ENCODE results near the gene DMRT1.
A peak's percentile ranks its signal among the peaks of the same experiment; 100 is the strongest.

DMRT1 gene

DNA sequence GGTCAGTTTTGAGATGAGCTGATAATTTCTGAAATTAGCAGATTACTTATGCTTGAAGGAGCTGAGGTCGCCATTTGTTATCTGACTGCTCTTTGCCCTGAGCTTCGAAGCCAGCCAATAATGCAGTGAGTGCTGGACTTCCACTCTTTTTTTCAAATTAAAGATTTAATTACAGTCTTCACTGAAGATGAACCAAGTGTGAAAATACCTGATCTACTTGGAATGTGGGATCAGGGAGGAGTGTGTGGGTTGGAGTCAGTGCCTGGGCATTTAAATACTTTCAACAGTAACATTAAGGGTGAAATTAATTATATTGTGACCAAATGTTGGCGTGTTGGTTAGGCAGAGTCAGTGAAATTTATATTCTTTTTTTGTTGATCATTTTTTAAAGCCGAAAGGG is 111.0 kb downstream of the DMRT1 start:
- Mint-ChIP-seq H3K27me3 (ENCODE audit: low read depth, poor library complexity) (peaks cover 36% of the 10 kb centered on the region), H3K27ac (no peak overlapping the region)
- TF ChIP-seq, protein P1, sequence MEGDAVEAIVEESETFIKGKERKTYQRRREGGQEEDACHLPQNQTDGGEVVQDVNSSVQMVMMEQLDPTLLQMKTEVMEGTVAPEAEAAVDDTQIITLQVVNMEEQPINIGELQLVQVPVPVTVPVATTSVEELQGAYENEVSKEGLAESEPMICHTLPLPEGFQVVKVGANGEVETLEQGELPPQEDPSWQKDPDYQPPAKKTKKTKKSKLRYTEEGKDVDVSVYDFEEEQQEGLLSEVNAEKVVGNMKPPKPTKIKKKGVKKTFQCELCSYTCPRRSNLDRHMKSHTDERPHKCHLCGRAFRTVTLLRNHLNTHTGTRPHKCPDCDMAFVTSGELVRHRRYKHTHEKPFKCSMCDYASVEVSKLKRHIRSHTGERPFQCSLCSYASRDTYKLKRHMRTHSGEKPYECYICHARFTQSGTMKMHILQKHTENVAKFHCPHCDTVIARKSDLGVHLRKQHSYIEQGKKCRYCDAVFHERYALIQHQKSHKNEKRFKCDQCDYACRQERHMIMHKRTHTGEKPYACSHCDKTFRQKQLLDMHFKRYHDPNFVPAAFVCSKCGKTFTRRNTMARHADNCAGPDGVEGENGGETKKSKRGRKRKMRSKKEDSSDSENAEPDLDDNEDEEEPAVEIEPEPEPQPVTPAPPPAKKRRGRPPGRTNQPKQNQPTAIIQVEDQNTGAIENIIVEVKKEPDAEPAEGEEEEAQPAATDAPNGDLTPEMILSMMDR (IDR thresholded peaks at IDR 0.05), result no peak

DNA sequence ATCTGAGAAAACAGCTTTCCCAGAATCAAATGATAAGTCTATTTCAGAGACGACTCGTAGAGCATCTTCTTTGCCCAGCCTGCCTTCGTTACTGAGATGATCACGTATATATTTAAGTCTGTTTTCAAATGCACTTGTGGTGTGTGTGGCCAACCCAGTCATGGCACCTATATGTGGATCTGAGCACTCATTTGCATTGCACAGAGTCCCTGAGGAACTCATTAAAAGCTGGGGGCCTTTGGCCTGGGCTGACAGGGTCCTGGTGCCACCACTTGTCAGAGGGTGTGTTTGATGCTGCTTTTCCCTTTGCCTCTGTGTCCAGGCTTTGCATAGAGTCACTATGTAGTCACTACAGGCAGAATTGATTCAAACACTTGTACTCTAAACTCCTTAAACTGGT is 117.6 kb downstream of the DMRT1 start:
- H3K4me1 Mint-ChIP-seq, result peaks cover 36% of the 10 kb centered on the region
- DNase-seq, result no peak

More for the DNA sequence above, 111.0 kb downstream of the DMRT1 start:
- Mint-ChIP-seq H3K36me3 (ENCODE audit: low read depth) (no peaks in the 10 kb centered on the region), H3K4me3 (no peak overlapping the region), H3K4me1 (peaks cover 3% of the 10 kb centered on the region), H3K9me3 (no peaks in the 10 kb centered on the region)
- DNase-seq, result no peak

DNA sequence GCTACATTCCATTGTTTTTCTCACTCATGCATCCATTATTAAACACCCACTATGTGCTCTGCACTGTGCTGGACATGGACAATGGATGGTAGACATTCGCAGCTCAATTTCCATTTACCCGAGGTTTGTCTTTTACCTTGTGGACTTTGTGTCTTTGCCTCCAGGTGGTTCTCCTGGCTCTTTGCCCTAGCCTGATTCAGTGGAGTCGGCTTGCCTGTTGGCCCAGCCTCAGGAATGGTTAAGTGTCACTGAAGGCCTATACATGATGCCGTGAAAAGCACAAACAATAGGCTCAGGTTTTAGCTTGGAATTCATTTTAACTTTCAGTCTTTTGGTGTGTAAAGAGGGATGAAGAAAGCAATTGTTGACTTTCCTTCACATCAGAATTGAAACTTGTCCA is 118.4 kb downstream of the DMRT1 start:
- TF ChIP-seq, protein P1 (IDR thresholded peaks at IDR 0.05), result no peak
- H3K9me3 Mint-ChIP-seq, result no peaks in the 10 kb centered on the region
- no peak overlapping the region for H3K4me3 Mint-ChIP-seq
- H3K27me3 Mint-ChIP-seq (ENCODE audit: low read depth, poor library complexity), result peaks cover 67% of the 10 kb centered on the region
- H3K36me3 Mint-ChIP-seq (ENCODE audit: low read depth), result no peaks in the 10 kb centered on the region
- H3K4me1 Mint-ChIP-seq, result peaks cover 44% of the 10 kb centered on the region
- no peak for DNase-seq
- no peak overlapping the region for H3K27ac Mint-ChIP-seq

More for the DNA sequence above, 117.6 kb downstream of the DMRT1 start:
- Mint-ChIP-seq H3K4me3 (no peak overlapping the region), H3K9me3 (no peaks in the 10 kb centered on the region), H3K27me3 (ENCODE audit: low read depth, poor library complexity) (peaks cover 58% of the 10 kb centered on the region), H3K27ac (no peak overlapping the region), H3K36me3 (ENCODE audit: low read depth) (no peaks in the 10 kb centered on the region)
- TF ChIP-seq, protein P1 (IDR thresholded peaks at IDR 0.05), result no peak

DNA sequence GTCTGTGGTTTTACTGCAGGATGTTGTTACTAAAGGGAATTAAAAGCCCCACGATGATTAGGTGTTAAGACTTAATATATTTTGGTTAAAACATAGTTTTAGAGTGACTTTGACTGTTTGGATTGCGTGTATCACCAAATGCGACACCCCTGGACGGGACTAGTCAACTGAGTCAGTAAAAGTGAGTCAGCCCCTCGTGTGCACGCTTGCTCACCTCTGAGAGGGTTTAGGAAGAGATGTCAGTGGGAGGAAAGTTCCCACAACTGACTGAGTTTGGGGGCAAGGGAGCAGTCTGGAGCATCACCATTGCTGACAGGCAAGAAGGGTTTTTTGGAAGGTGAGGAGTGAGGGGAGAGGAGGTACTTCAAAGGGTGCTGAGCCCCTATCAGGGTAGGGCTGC is 120.5 kb downstream of the DMRT1 start:
- H3K4me3 Mint-ChIP-seq, result peak overlapping the region; percentile 37
- TF ChIP-seq, protein P1 (IDR thresholded peaks at IDR 0.05), result no peak
- no peaks in the 10 kb centered on the region for H3K9me3 Mint-ChIP-seq
- no peaks in the 10 kb centered on the region for H3K36me3 Mint-ChIP-seq (ENCODE audit: low read depth)
- H3K4me1 Mint-ChIP-seq, result peaks cover 65% of the 10 kb centered on the region
- no peak for DNase-seq
- peaks cover 87% of the 10 kb centered on the region for H3K27me3 Mint-ChIP-seq (ENCODE audit: low read depth, poor library complexity)
- no peak overlapping the region for H3K27ac Mint-ChIP-seq

DNA sequence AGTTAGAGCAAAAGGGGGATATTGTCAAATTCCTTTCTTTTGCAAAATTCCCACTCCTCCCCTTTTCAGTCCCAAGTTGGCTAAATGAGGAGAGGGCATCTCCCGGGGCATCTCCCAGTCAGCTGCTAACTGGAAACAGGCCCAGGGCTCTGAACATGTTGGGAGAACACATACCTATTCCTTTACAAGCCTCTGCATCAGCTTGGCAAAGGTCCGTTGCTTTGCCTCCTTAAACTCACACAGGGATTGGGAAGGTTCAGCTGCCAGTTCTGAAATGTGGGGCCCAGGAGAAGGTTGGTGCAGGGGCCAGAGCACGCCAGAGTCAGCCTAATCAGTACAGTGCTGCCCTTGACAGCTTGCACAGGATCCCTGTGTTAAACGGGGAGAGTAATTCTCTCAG is 124.0 kb downstream of the DMRT1 start:
- Mint-ChIP-seq H3K9me3 (no peaks in the 10 kb centered on the region), H3K4me1 (peaks cover 99% of the 10 kb centered on the region), H3K27me3 (ENCODE audit: low read depth, poor library complexity) (peaks cover 95% of the 10 kb centered on the region), H3K4me3 (no peak overlapping the region), H3K36me3 (ENCODE audit: low read depth) (no peaks in the 10 kb centered on the region), H3K27ac (no peak overlapping the region)
- DNase-seq, result no peak
- TF ChIP-seq, protein P1 (IDR thresholded peaks at IDR 0.05), result no peak

DNA sequence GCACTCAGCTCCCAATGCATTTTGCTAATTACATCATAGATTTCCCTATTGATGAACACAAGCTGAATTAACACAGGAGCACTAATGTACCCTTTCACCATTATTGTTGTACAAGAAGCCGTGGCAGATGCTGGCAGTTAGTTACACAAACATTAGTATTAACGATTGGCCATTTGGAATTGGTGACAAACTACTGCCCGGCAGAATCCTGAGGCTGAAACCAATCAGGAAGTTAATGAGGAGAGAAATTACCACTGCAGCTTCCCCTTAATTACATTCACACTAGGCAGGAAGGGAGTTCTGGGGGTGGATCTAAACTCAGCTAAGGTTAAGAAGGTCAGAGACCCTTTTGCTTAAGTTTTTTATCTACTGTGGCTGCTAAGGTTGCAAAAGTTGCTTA is 125.4 kb downstream of the DMRT1 start:
- no peaks in the 10 kb centered on the region for H3K9me3 Mint-ChIP-seq
- peak overlapping the region; percentile 81 for H3K4me3 Mint-ChIP-seq
- H3K27me3 Mint-ChIP-seq (ENCODE audit: low read depth, poor library complexity), result peaks cover 95% of the 10 kb centered on the region
- H3K36me3 Mint-ChIP-seq (ENCODE audit: low read depth), result no peaks in the 10 kb centered on the region
- no peak overlapping the region for H3K27ac Mint-ChIP-seq
- TF ChIP-seq, protein P1 (IDR thresholded peaks at IDR 0.05), result no peak
- H3K4me1 Mint-ChIP-seq, result peaks cover 86% of the 10 kb centered on the region
- DNase-seq, result no peak
